Naive thymus-derived CD4-positive, alpha-beta T cell (primary cell): ENCODE data around the gene SETD9. TPM values are rescaled to one million over a fixed set of nuclear protein-coding genes. Genes with fewer than 3 reads are reported as not detected.

ENCODE experiments used
- ATAC-seq: fragments of 150-1000 bp; cut with Tn5 transposase; 2 replicates; pipeline ENCODE4 v1.10.0; 2021; ENCODE audit warnings: mild to moderate bottlenecking, moderate library complexity
- CTCF ChIA-PET: fragments of 350-600 bp; sonication (Branson Sonifier 250); formaldehyde crosslinking; loops from one replicate; lab custom pipeline; 2021; ENCODE audit warnings: antibody characterized with exemption; lab: Charles Lee
- POLR2A ChIA-PET: fragments of 350-600 bp; sonication (Branson Sonifier 250); formaldehyde crosslinking; loops from one replicate; lab custom pipeline; 2021; ENCODE audit warnings: antibody characterized with exemption, inconsistent platforms; lab: Charles Lee
- DNase-seq, 9 donors: peaks; one replicate each; pipeline versions ENCODE4 v3.0.0 to v3.0.0-alpha.2; 2020 to 2022; ENCODE audit warnings: mixed read lengths in 1 of 9
- H3K27ac ChIP-seq: one replicate; pipeline ENCODE4 v1.7.0; 2013; ENCODE audit warnings: mild to moderate bottlenecking, low read depth, low read length, moderate library complexity
- H3K27me3 ChIP-seq, 2 donors: one replicate each; pipeline ENCODE4 v1.7.0; 2013; ENCODE audit warnings: low read length in 2 of 2, mild to moderate bottlenecking in 2 of 2, moderate library complexity in 2 of 2; ENCODE audit not compliant: control insufficient read depth in 2 of 2, insufficient read depth in 2 of 2
- H3K36me3 ChIP-seq, 3 experiments: 1 replicate in 2 of 3; 2 replicates in 1 of 3; pipeline ENCODE4 v1.7.0; 2013; ENCODE audit warnings: low read length in 3 of 3, mild to moderate bottlenecking in 3 of 3, moderate library complexity in 1 of 3; ENCODE audit not compliant: insufficient read depth in 3 of 3, control insufficient read depth in 2 of 3
- H3K4me1 ChIP-seq, 2 donors: one replicate each; pipeline ENCODE4 v1.7.0; 2013; ENCODE audit warnings: low read length in 2 of 2, mild to moderate bottlenecking in 2 of 2, moderate library complexity in 1 of 2; ENCODE audit not compliant: control insufficient read depth in 2 of 2, insufficient read depth in 2 of 2
- H3K4me3 ChIP-seq: 2 replicates; pipeline ENCODE4 v1.7.0; 2013; ENCODE audit warnings: mild to moderate bottlenecking, low read length
- H3K9me3 ChIP-seq, 3 experiments: 1 replicate in 2 of 3; 2 replicates in 1 of 3; pipeline ENCODE4 v1.7.0; 2013; ENCODE audit warnings: low read length in 3 of 3; ENCODE audit not compliant: control insufficient read depth in 2 of 3
- H3K27ac Mint-ChIP-seq, 9 donors: one replicate each; pipeline ENCODE4 v1.8.0; 2020 to 2022; ENCODE audit warnings: mixed read lengths in 9 of 9, mild to moderate bottlenecking in 8 of 9, moderate library complexity in 5 of 9, inconsistent platforms in 2 of 9
- H3K27me3 Mint-ChIP-seq, 5 donors: one replicate each; pipeline ENCODE4 v1.8.0; 2021 to 2022; ENCODE audit warnings: mixed read lengths in 5 of 5, mild to moderate bottlenecking in 1 of 5
- H3K36me3 Mint-ChIP-seq, 5 donors: one replicate each; pipeline ENCODE4 v1.8.0; 2020 to 2022; ENCODE audit warnings: mixed read lengths in 5 of 5, mild to moderate bottlenecking in 3 of 5, inconsistent platforms in 1 of 5
- H3K4me1 Mint-ChIP-seq, 7 donors: one replicate each; pipeline ENCODE4 v1.8.0; 2020 to 2022; ENCODE audit warnings: mixed read lengths in 7 of 7, mild to moderate bottlenecking in 3 of 7, inconsistent platforms in 1 of 7
- H3K4me3 Mint-ChIP-seq, 10 donors: one replicate each; pipeline ENCODE4 v1.8.0; 2020 to 2022; ENCODE audit warnings: mild to moderate bottlenecking in 10 of 10, mixed read lengths in 10 of 10, moderate library complexity in 6 of 10, inconsistent platforms in 2 of 10
- H3K9me3 Mint-ChIP-seq, 11 donors: one replicate each; pipeline ENCODE4 v1.8.0; 2020 to 2022; ENCODE audit warnings: mixed read lengths in 11 of 11, mild to moderate bottlenecking in 4 of 11, inconsistent platforms in 1 of 11, moderate library complexity in 1 of 11
- intact Hi-C, 2 donors: fragments of 100-400 bp; cut with micrococcal nuclease; formaldehyde crosslinking; loops; one replicate each; pipeline ENCODE4 v1.15.1; 2023
- polyA plus RNA-seq, 2 donors: library from polyadenylated mRNA; unstranded; fragments of 300-500 nt; fragmentation: Illumina TruSeq; gene quantifications; one replicate each; pipeline ENCODE4 v1.2.3, GENCODE V29; 2021
- total RNA-seq, 6 experiments: library from RNA in 5 of 6; stranded (reverse) in 5 of 6; gene quantifications; 1 replicate in 5 of 6; 2 replicates in 1 of 6; pipeline ENCODE4 v1.2.3 and lab custom pipeline; 2021 to 2026

SETD9 gene
- total and polyA plus RNA-seq, 7 experiments from 2014 or later = 3.7 to 11.4 (median 6.7) TPM

GRCh38 chr5:56908942-56909293 lies 478 bp upstream of the SETD9 start:
- Histone ChIP-seq H3K27me3 (no peaks in the 10 kb centered on the region), H3K9me3 (no peaks in the 10 kb centered on the region), H3K4me1 (no peaks in the 10 kb centered on the region), H3K27ac (peak overlapping the region; percentile 79), H3K36me3 (no peaks in the 10 kb centered on the region), H3K4me3 (peak overlapping the region; percentile 70)
- intact Hi-C loops = loop anchor here (1.0 to 10.0 kb wide), 10 partner anchors 8 to 1552 kb away; partner anchors contain the start of genes PLK2 (in 2 of the 2), MAP3K1 (in 1 of the 2) and MIER3 (in 1 of the 2)
- Mint-ChIP-seq H3K36me3 (peaks cover 0 to 5% (median 2%) of the 10 kb centered on the region in 5 donors), H3K4me1 (peaks cover 12 to 24% (median 21%) of the 10 kb centered on the region in 7 donors), H3K27ac (peak overlapping the region; percentile 81 to 97 (median 87)), H3K27me3 (peaks cover 0 to 18% (median 0%) of the 10 kb centered on the region in 5 donors), H3K9me3 (peaks cover 0 to 6% (median 0%) of the 10 kb centered on the region in 11 donors), H3K4me3 (peak overlapping the region; percentile 88 to 100 (median 91))
- CTCF ChIA-PET = interaction anchor here (1.8 to 3.1 kb wide), 2 partner anchors 8 to 11 kb away, joined by 5 to 16 read pairs; no protein-coding TSS in a partner anchor
- ATAC-seq (peak; percentile 33), DNase-seq (peak in 2 of 9 donors; percentile 13 to 24)
- POLR2A ChIA-PET = interaction anchor here (1.1 to 2.2 kb wide), 2 partner anchors 11 to 267 kb away, joined by 3 to 7 read pairs; no protein-coding TSS in a partner anchor

- DNase-seq = peak in 3 of 9 donors; percentile 8 to 50 (median 16)
- H3K36me3 ChIP-seq = no peaks in the 10 kb centered on the region
- no peaks in the 10 kb centered on the region for H3K27me3 ChIP-seq
- Mint-ChIP-seq H3K27me3 (peaks cover 0 to 15% (median 0%) of the 10 kb centered on the region in 5 donors), H3K9me3 (peaks cover 0 to 6% (median 0%) of the 10 kb centered on the region in 11 donors), H3K27ac (peak overlapping the region; percentile 61 to 94 (median 89)), H3K4me1 (peaks cover 12 to 24% (median 21%) of the 10 kb centered on the region in 7 donors), H3K4me3 (peak overlapping the region; percentile 88 to 100 (median 91)), H3K36me3 (peaks cover 0 to 6% (median 3%) of the 10 kb centered on the region in 5 donors)
- ChIA-PET POLR2A (interaction anchor here (0.7 to 2.2 kb wide), 9 partner anchors 8 to 899 kb away, joined by 3 to 7 read pairs (median 3); no protein-coding TSS in a partner anchor), CTCF (interaction anchor here (1.0 to 3.1 kb wide), 4 partner anchors 10 to 17 kb away, joined by 3 to 16 read pairs (median 5); no protein-coding TSS in a partner anchor)
- peak overlapping the region; percentile 79 for H3K27ac ChIP-seq
- peak; percentile 21 for ATAC-seq
- no peaks in the 10 kb centered on the region for H3K9me3 ChIP-seq
- H3K4me1 ChIP-seq = no peaks in the 10 kb centered on the region
- H3K4me3 ChIP-seq = peak overlapping the region; percentile 75
- intact Hi-C loops = loop anchor here (1.0 kb wide), 4 partner anchors 10 to 1603 kb away; partner anchors contain the start of genes DHX29 (in 1 of the 2), MAP3K1 (in 1 of the 2), MIER3 (in 1 of the 2) and MTREX (in 1 of the 2)
Observed at GRCh38 chr5:56910210-56910965, 992 bp downstream of the SETD9 start.

- Mint-ChIP-seq H3K36me3 (peaks cover 0 to 11% (median 3%) of the 10 kb centered on the region in 5 donors), H3K4me1 (peaks cover 8 to 24% (median 18%) of the 10 kb centered on the region in 7 donors), H3K27me3 (peaks cover 0 to under 1% (median 0%) of the 10 kb centered on the region in 5 donors), H3K9me3 (no peaks in the 10 kb centered on the region), H3K4me3 (no peak overlapping the region), H3K27ac (no peak overlapping the region)
- Histone ChIP-seq H3K27me3 (no peaks in the 10 kb centered on the region), H3K9me3 (no peaks in the 10 kb centered on the region), H3K27ac (no peak overlapping the region), H3K4me3 (no peak overlapping the region), H3K4me1 (no peaks in the 10 kb centered on the region), H3K36me3 (no peaks in the 10 kb centered on the region)
- DNase-seq (no peak), ATAC-seq (no peak)
- POLR2A ChIA-PET = interaction anchor here (1.0 kb wide), 1 partner anchor 37 kb away, joined by 4 read pairs; no protein-coding TSS in a partner anchor
- CTCF ChIA-PET = no interaction called here
- intact Hi-C loops = no loop called here
Observed at GRCh38 chr5:56913766-56914165, 4.4 kb downstream of the SETD9 start.

GRCh38 chr5:56914678-56915077 lies 5.3 kb downstream of the SETD9 start:
- intact Hi-C loops = no loop called here
- H3K4me1 Mint-ChIP-seq = peaks cover 5 to 20% (median 14%) of the 10 kb centered on the region in 7 donors
- Histone ChIP-seq H3K27me3 (no peaks in the 10 kb centered on the region), H3K4me1 (no peaks in the 10 kb centered on the region), H3K9me3 (no peaks in the 10 kb centered on the region), H3K4me3 (no peak overlapping the region), H3K27ac (no peak overlapping the region), H3K36me3 (no peaks in the 10 kb centered on the region)
- ChIA-PET POLR2A (interaction anchor here (0.8 kb wide), 1 partner anchor 17 kb away, joined by 5 read pairs; no protein-coding TSS in a partner anchor), CTCF (interaction anchor here (0.5 to 1.1 kb wide), 5 partner anchors 13 to 726 kb away, joined by 3 to 7 read pairs (median 4); no protein-coding TSS in a partner anchor)
- H3K27me3 Mint-ChIP-seq = no peaks in the 10 kb centered on the region
- H3K9me3 Mint-ChIP-seq = no peaks in the 10 kb centered on the region
- ATAC-seq = no peak
- no peak for DNase-seq
- H3K36me3 Mint-ChIP-seq = peaks cover 0 to 11% (median 0%) of the 10 kb centered on the region in 5 donors
- H3K4me3 Mint-ChIP-seq = no peak overlapping the region
- H3K27ac Mint-ChIP-seq = no peak overlapping the region

- H3K9me3 Mint-ChIP-seq = no peaks in the 10 kb centered on the region
- Histone ChIP-seq H3K4me1 (no peaks in the 10 kb centered on the region), H3K36me3 (peaks cover 0 to 8% (median 0%) of the 10 kb centered on the region in 3 experiments), H3K27me3 (no peaks in the 10 kb centered on the region), H3K9me3 (no peaks in the 10 kb centered on the region), H3K4me3 (no peak overlapping the region), H3K27ac (no peak overlapping the region)
- H3K4me1 Mint-ChIP-seq = peaks cover 0 to 11% (median 4%) of the 10 kb centered on the region in 7 donors
- no peak for ATAC-seq
- intact Hi-C loops = no loop called here
- no peaks in the 10 kb centered on the region for H3K27me3 Mint-ChIP-seq
- H3K27ac Mint-ChIP-seq = peak overlapping the region in 1 of 9 donors; percentile 18
- DNase-seq = no peak
- H3K4me3 Mint-ChIP-seq = no peak overlapping the region
- POLR2A ChIA-PET = interaction anchor here (0.6 to 1.3 kb wide), 2 partner anchors 8 to 23 kb away, joined by 3 read pairs; no protein-coding TSS in a partner anchor
- CTCF ChIA-PET = interaction anchor here (1.3 kb wide), 1 partner anchor 13 kb away, joined by 3 read pairs; no protein-coding TSS in a partner anchor
- peaks cover 0 to 17% (median 3%) of the 10 kb centered on the region in 5 donors for H3K36me3 Mint-ChIP-seq
Observed at GRCh38 chr5:56917534-56917933, 8.1 kb downstream of the SETD9 start.

- no peaks in the 10 kb centered on the region for H3K9me3 Mint-ChIP-seq
- no peaks in the 10 kb centered on the region for H3K27me3 Mint-ChIP-seq
- Histone ChIP-seq H3K9me3 (no peaks in the 10 kb centered on the region), H3K4me1 (no peaks in the 10 kb centered on the region), H3K36me3 (peaks cover 0 to 13% (median 0%) of the 10 kb centered on the region in 3 experiments), H3K4me3 (no peak overlapping the region), H3K27me3 (no peaks in the 10 kb centered on the region), H3K27ac (no peak overlapping the region)
- DNase-seq (no peak), ATAC-seq (no peak)
- H3K36me3 Mint-ChIP-seq = peaks cover 0 to 16% (median 3%) of the 10 kb centered on the region in 5 donors
- H3K4me3 Mint-ChIP-seq = no peak overlapping the region
- no peak overlapping the region for H3K27ac Mint-ChIP-seq
- ChIA-PET POLR2A (interaction anchor here (0.6 to 1.3 kb wide), 2 partner anchors 8 to 22 kb away, joined by 3 read pairs; no protein-coding TSS in a partner anchor), CTCF (interaction anchor here (1.3 kb wide), 1 partner anchor 13 kb away, joined by 3 read pairs; no protein-coding TSS in a partner anchor)
- H3K4me1 Mint-ChIP-seq = peaks cover 0 to 12% (median 4%) of the 10 kb centered on the region in 7 donors
- intact Hi-C loops = no loop called here
Observed at GRCh38 chr5:56918054-56918453, 8.7 kb downstream of the SETD9 start.
